HG03159 (cell line): ENCODE results near the gene TSPAN31.

Experiments
- ATAC-seq: cut with Tn5 transposase; IDR thresholded peaks from one replicate; pipeline ENCODE4 v1.9.1; 2021; ENCODE audit warnings: mild to moderate bottlenecking, moderate library complexity; ENCODE audit not compliant: unreplicated experiment

The TSPAN31 gene

GRCh38 chr12:57751788-57752667 is 7.2 kb downstream of the TSPAN31 start, which contains the start of gene CDK4:
TSS of gene CDK4 (minus strand) at chr12:57752310. CDS start at chr12:57751717, 593 bp downstream.
- peak; percentile 67 for ATAC-seq

- no peak for ATAC-seq
Measured at GRCh38 chr12:57752668-57753000, 7.8 kb downstream of the TSPAN31 start.

GRCh38 chr12:57753756-57754337 is 9.0 kb downstream of the TSPAN31 start:
- ATAC-seq, result no peak

GRCh38 chr12:57754411-57755193 is 9.8 kb downstream of the TSPAN31 start, which contains the start of gene MARCHF9:
TSS of gene MARCHF9 (plus strand) at chr12:57755103. CDS start at chr12:57755529, 426 bp downstream.
- peak; percentile 34 for ATAC-seq

GRCh38 chr12:57755194-57755453 is 10.3 kb downstream of the TSPAN31 start:
- no peak for ATAC-seq

- no peak for ATAC-seq
Measured at GRCh38 chr12:57755454-57756372, 10.9 kb downstream of the TSPAN31 start.

- ATAC-seq, result no peak
Measured at GRCh38 chr12:57756406-57757341, 11.8 kb downstream of the TSPAN31 start.

- no peak for ATAC-seq
Measured at GRCh38 chr12:57757771-57758170, 12.9 kb downstream of the TSPAN31 start.

GRCh38 chr12:57758552-57759359 is 13.9 kb downstream of the TSPAN31 start:
- ATAC-seq, result no peak

- no peak for ATAC-seq
Measured at GRCh38 chr12:57759360-57759980, 14.6 kb downstream of the TSPAN31 start.

GRCh38 chr12:57760347-57760982 is 15.6 kb downstream of the TSPAN31 start:
- no peak for ATAC-seq

GRCh38 chr12:57761391-57761998 is 16.7 kb downstream of the TSPAN31 start:
- no peak for ATAC-seq

GRCh38 chr12:57762463-57762862 is 17.6 kb downstream of the TSPAN31 start:
- no peak for ATAC-seq

GRCh38 chr12:57763881-57764661 is 19.2 kb downstream of the TSPAN31 start:
- ATAC-seq, result no peak

GRCh38 chr12:57764662-57765002 is 19.8 kb downstream of the TSPAN31 start:
- ATAC-seq, result peak; percentile 10

- peak; percentile 57 for ATAC-seq
Measured at GRCh38 chr12:57765003-57765697, 20.3 kb downstream of the TSPAN31 start.
